NB4 (cell line): ENCODE results near the gene CNPPD1.

Experiments
- DNase-seq: peaks from one replicate; pipeline ENCODE4 v3.0.0; 2010; ENCODE audit warnings: low read depth
- H3K4me3 ChIP-seq: one replicate; pipeline ENCODE4 v1.5.1; 2011; ENCODE audit warnings: mild to moderate bottlenecking, low read depth, low read length, moderate library complexity
- CTCF ChIP-seq: IDR thresholded peaks from one replicate; pipeline ENCODE4 v1.5.1; 2012; ENCODE audit warnings: low read depth, low read length
- MAX ChIP-seq: IDR thresholded peaks from 2 replicates; pipeline ENCODE4 v1.6.1; 2011; ENCODE audit warnings: low read depth, low read length
- MYC ChIP-seq: IDR thresholded peaks from 2 replicates; pipeline ENCODE4 v1.6.1; 2011; ENCODE audit warnings: low read depth, low read length
- POLR2A ChIP-seq: IDR thresholded peaks from 2 replicates; pipeline ENCODE4 v1.6.1; 2011; ENCODE audit warnings: mild to moderate bottlenecking; ENCODE audit not compliant: insufficient read length; ENCODE audit errors: extremely low read depth

The CNPPD1 gene

GRCh38 chr2:219165058-219165911 is 11.4 kb downstream of the CNPPD1 start:
- TF ChIP-seq POLR2A (no peak), MAX (no peak)
- no peak for DNase-seq
- no peak overlapping the region for H3K4me3 ChIP-seq

GRCh38 chr2:219163156-219163555 is 13.6 kb downstream of the CNPPD1 start:
- DNase-seq: no peak
- TF ChIP-seq MYC: no peak
- TF ChIP-seq CTCF: no peak
- no peak for TF ChIP-seq MAX
- no peak for TF ChIP-seq POLR2A

GRCh38 chr2:219161097-219161496 is 15.6 kb downstream of the CNPPD1 start:
- TF ChIP-seq POLR2A (no peak), MAX (no peak), MYC (no peak), CTCF (no peak)
- DNase-seq: no peak

More at GRCh38 chr2:219163156-219163555, 13.6 kb downstream of the CNPPD1 start:
- no peak overlapping the region for H3K4me3 ChIP-seq

GRCh38 chr2:219160186-219161017 is 16.3 kb downstream of the CNPPD1 start, which contains the start of gene NHEJ1:
NHEJ1 (minus strand) TSS chr2:219160815; CDS start chr2:219158362, 2,453 bp downstream.
- H3K4me3 ChIP-seq: peak within 1 kb of the TSS; percentile 67
- DNase-seq: peak; percentile 94
- peak; percentile 42 for TF ChIP-seq MAX
- peak; percentile 57; the same call in 1 of the 2 replicates for TF ChIP-seq MYC
- TF ChIP-seq CTCF: peak; percentile 96
- peak; percentile 56 for TF ChIP-seq POLR2A

More at GRCh38 chr2:219161097-219161496, 15.6 kb downstream of the CNPPD1 start:
- peak overlapping the region; percentile 67 for H3K4me3 ChIP-seq

GRCh38 chr2:219159771-219160185 is 16.9 kb downstream of the CNPPD1 start:
- peak overlapping the region; percentile 67 for H3K4me3 ChIP-seq
- TF ChIP-seq MAX: no peak
- DNase-seq: no peak

GRCh38 chr2:219158586-219158985 is 18.1 kb downstream of the CNPPD1 start:
- no peak overlapping the region for H3K4me3 ChIP-seq
- TF ChIP-seq CTCF (no peak), MAX (no peak), MYC (no peak)
- DNase-seq: no peak
